Tibial artery (tissue), 4 donors: ENCODE measurements around the gene RIMBP2.

Experiments used
- DNase-seq, 2 donors: peaks; one replicate each; pipeline ENCODE4 v3.0.0-alpha.2; 2019
- H3K27ac ChIP-seq, 2 donors: fragments of 200-600 bp; sonication (generic) in 1 of 2; 1 replicate in 1 of 2; 2 replicates in 1 of 2; pipeline ENCODE4 v1.5.1; 2018 to 2019; ENCODE audit warnings: mild to moderate bottlenecking in 1 of 2
- H3K27me3 ChIP-seq, 2 donors: fragments of 200-600 bp; sonication (generic) in 1 of 2; one replicate each; pipeline versions ENCODE4 v1.5.1 to v1.6.0; 2016 to 2019
- H3K36me3 ChIP-seq, 3 donors: fragments of 200-600 bp; sonication (generic) in 2 of 3; one replicate each; pipeline ENCODE4 v1.5.1; 2016 to 2019; ENCODE audit warnings: mild to moderate bottlenecking in 2 of 3
- H3K4me1 ChIP-seq, 4 donors: fragments of 200-600 bp; sonication (generic) in 2 of 4; 1 replicate in 3 of 4; 2 replicates in 1 of 4; pipeline ENCODE4 v1.5.1; 2016 to 2019
- H3K4me3 ChIP-seq, 2 donors: fragments of 200-600 bp; sonication (generic) in 1 of 2; 1 replicate in 1 of 2; 2 replicates in 1 of 2; pipeline ENCODE4 v1.5.1; 2018 to 2019; ENCODE audit warnings: mild to moderate bottlenecking in 2 of 2
- H3K9me3 ChIP-seq, 3 donors: fragments of 200-600 bp; sonication (generic) in 1 of 3; one replicate each; pipeline ENCODE4 v1.5.1; 2016 to 2019
- intact Hi-C: fragments of 100-400 bp; cut with DNase I; formaldehyde crosslinking; loops from one replicate; pipeline ENCODE4 v1.15.0; 2023; ENCODE audit warnings: low total_unique reads
- TF ChIP-seq, protein P1 (sequence below), 2 experiments: fragments of 200-600 bp in 1 of 2; fragments of 450-650 bp in 1 of 2; IDR thresholded peaks; one replicate each; pipeline ENCODE4 v1.5.1; 2017 to 2019; ENCODE audit warnings: antibody characterized with exemption in 2 of 2, mild to moderate bottlenecking in 1 of 2, moderate library complexity in 1 of 2

The RIMBP2 gene

DNA sequence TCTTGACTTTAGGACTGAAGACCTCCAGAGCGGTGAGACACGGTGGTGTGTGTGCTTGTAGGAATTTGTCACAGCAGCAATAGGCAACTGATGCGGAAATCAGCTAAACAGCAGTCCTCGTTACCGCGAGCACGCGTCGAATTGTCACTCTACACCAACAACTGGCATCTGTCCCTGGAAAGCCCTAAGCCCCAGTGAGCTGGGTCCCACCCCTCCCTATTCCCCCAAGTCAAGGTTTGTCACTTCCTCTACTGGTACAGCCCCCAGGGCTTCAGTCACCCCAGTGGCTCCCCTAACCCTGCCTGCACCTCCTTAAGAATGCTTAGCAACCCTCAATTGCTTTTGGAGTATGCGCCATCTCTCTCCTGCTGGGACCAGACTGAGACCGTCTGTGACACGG lies 204.8 kb downstream of the RIMBP2 start:
- H3K9me3 ChIP-seq = peaks cover 0 to 4% (median 0%) of the 10 kb centered on the region in 3 donors
- no peaks in the 10 kb centered on the region for H3K36me3 ChIP-seq
- H3K4me1 ChIP-seq = no peaks in the 10 kb centered on the region
- no peak overlapping the region for H3K27ac ChIP-seq
- no peak overlapping the region for H3K4me3 ChIP-seq
- TF ChIP-seq, protein P1, sequence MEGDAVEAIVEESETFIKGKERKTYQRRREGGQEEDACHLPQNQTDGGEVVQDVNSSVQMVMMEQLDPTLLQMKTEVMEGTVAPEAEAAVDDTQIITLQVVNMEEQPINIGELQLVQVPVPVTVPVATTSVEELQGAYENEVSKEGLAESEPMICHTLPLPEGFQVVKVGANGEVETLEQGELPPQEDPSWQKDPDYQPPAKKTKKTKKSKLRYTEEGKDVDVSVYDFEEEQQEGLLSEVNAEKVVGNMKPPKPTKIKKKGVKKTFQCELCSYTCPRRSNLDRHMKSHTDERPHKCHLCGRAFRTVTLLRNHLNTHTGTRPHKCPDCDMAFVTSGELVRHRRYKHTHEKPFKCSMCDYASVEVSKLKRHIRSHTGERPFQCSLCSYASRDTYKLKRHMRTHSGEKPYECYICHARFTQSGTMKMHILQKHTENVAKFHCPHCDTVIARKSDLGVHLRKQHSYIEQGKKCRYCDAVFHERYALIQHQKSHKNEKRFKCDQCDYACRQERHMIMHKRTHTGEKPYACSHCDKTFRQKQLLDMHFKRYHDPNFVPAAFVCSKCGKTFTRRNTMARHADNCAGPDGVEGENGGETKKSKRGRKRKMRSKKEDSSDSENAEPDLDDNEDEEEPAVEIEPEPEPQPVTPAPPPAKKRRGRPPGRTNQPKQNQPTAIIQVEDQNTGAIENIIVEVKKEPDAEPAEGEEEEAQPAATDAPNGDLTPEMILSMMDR (IDR thresholded peaks at IDR 0.05) = no peak
- peaks cover 0 to 10% of the 10 kb centered on the region in 2 donors for H3K27me3 ChIP-seq
- intact Hi-C loops = no loop called here
- DNase-seq = no peak

DNA sequence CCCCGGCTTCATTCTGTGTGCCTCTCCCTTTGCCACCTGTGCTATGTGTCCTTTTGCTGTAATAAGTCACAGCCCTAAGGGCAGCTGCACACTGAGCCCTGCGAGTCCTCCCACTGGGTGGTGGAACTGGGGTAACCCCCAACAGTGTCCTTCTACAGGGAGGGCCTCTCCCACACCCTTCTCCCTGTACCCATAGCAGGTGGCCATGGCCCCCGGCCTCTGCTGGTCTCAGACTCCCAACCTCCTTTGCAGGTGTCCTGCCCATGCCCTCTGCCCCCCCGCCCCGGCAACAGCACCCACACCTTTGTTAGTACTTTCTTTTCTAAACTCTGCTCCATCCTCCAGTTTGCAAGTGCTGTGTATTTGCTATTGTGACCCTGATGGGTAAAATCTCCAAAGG lies 206.6 kb downstream of the RIMBP2 start:
- H3K36me3 ChIP-seq = no peaks in the 10 kb centered on the region
- intact Hi-C loops = no loop called here
- H3K27me3 ChIP-seq = peaks cover 0 to 10% of the 10 kb centered on the region in 2 donors
- H3K9me3 ChIP-seq = no peaks in the 10 kb centered on the region
- no peak overlapping the region for H3K27ac ChIP-seq
- no peak for DNase-seq
- TF ChIP-seq, protein P1 (IDR thresholded peaks at IDR 0.05) = no peak
- no peak overlapping the region for H3K4me3 ChIP-seq
- no peaks in the 10 kb centered on the region for H3K4me1 ChIP-seq

GRCh38 chr12:130508847-130509246 lies 207.3 kb downstream of the RIMBP2 start:
- intact Hi-C loops = no loop called here
- TF ChIP-seq, protein P1 (IDR thresholded peaks at IDR 0.05) = no peak
- Histone ChIP-seq H3K4me1 (no peaks in the 10 kb centered on the region), H3K27me3 (peaks cover 0 to 10% of the 10 kb centered on the region in 2 donors), H3K36me3 (no peaks in the 10 kb centered on the region), H3K4me3 (no peak overlapping the region), H3K27ac (no peak overlapping the region), H3K9me3 (no peaks in the 10 kb centered on the region)
- DNase-seq = no peak

- DNase-seq = no peak
- Histone ChIP-seq H3K27me3 (peaks cover 0 to 10% of the 10 kb centered on the region in 2 donors), H3K4me1 (no peaks in the 10 kb centered on the region), H3K9me3 (no peaks in the 10 kb centered on the region), H3K4me3 (no peak overlapping the region), H3K36me3 (no peaks in the 10 kb centered on the region), H3K27ac (no peak overlapping the region)
- TF ChIP-seq, protein P1 (IDR thresholded peaks at IDR 0.05) = no peak
- intact Hi-C loops = no loop called here
These were observed 207.8 kb downstream of the RIMBP2 start for GRCh38 chr12:130508318-130508717.

- Histone ChIP-seq H3K27ac (no peak overlapping the region), H3K4me3 (no peak overlapping the region), H3K36me3 (no peaks in the 10 kb centered on the region), H3K9me3 (no peaks in the 10 kb centered on the region), H3K4me1 (no peaks in the 10 kb centered on the region), H3K27me3 (peaks cover 0 to 10% of the 10 kb centered on the region in 2 donors)
- intact Hi-C loops = no loop called here
- TF ChIP-seq, protein P1 (IDR thresholded peaks at IDR 0.05) = no peak
- DNase-seq = no peak
These were observed 209.3 kb downstream of the RIMBP2 start for GRCh38 chr12:130506844-130507243.

DNA sequence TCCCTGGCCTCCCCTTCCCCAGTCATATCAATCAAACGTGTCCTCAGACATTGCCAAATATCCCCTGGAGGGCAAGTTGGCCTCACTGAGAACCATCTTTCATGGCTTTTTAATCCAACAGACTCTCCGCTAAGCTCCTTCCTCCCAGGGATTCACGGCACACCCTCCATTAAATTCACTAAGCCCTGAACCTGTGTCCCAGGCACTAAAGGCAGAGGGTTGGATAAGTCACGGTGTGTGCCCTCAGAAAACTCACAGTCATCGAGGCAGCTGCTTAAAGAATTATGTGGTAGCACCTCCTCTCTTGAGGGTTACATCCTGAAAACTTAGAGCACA lies 211.3 kb downstream of the RIMBP2 start:
- Histone ChIP-seq H3K27me3 (peaks cover 0 to 10% of the 10 kb centered on the region in 2 donors), H3K4me3 (no peak overlapping the region), H3K4me1 (no peaks in the 10 kb centered on the region), H3K36me3 (no peaks in the 10 kb centered on the region), H3K27ac (no peak overlapping the region), H3K9me3 (no peaks in the 10 kb centered on the region)
- DNase-seq = no peak
- intact Hi-C loops = no loop called here
- TF ChIP-seq, protein P1 (IDR thresholded peaks at IDR 0.05) = no peak
